Measurements from ENCODE around the gene CLPSL2. TPM values are rescaled to one million over a fixed set of nuclear protein-coding genes. Genes with fewer than 3 reads are reported as not detected.

Gene CLPSL2
- total RNA-seq, 1 donor from 2014 or later: not detected

DNA sequence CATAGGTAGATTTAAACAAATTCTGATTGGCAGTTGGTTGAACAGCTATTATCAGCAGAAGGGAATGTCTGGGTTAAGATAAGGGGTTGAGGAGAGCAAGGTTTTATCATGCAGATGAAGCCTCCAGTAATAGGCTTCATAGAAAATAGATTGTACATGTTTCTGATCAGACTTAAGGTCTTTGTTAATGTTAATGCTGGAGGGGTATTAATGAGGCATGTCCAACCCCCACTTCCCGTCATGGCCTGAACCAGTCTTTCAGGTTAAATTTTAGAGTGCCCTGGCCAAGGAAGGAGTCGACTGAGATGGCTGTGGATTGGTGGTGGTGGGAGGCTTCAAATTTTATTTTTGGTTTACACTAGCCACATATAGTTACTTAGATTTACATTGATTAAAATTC, 7.8 kb downstream of the CLPSL2 start:
- H3K27me3 ChIP-seq: no peaks in the 10 kb centered on the region
- TF ChIP-seq, protein P1, sequence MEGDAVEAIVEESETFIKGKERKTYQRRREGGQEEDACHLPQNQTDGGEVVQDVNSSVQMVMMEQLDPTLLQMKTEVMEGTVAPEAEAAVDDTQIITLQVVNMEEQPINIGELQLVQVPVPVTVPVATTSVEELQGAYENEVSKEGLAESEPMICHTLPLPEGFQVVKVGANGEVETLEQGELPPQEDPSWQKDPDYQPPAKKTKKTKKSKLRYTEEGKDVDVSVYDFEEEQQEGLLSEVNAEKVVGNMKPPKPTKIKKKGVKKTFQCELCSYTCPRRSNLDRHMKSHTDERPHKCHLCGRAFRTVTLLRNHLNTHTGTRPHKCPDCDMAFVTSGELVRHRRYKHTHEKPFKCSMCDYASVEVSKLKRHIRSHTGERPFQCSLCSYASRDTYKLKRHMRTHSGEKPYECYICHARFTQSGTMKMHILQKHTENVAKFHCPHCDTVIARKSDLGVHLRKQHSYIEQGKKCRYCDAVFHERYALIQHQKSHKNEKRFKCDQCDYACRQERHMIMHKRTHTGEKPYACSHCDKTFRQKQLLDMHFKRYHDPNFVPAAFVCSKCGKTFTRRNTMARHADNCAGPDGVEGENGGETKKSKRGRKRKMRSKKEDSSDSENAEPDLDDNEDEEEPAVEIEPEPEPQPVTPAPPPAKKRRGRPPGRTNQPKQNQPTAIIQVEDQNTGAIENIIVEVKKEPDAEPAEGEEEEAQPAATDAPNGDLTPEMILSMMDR (IDR thresholded peaks at IDR 0.05): no peak
- TF ChIP-seq EZH2 (IDR thresholded peaks at IDR 0.05) (no peak), EZH2phosphoT487 (IDR thresholded peaks at IDR 0.05) (no peak)
- Mint-ChIP-seq H3K27me3 (ENCODE audit: insufficient read depth, low read depth) (peaks cover 8% of the 10 kb centered on the region), H3K36me3 (no peaks in the 10 kb centered on the region), H3K27ac (no peak overlapping the region), H3K4me1 (no peaks in the 10 kb centered on the region), H3K9me3 (no peaks in the 10 kb centered on the region), H3K4me3 (no peak overlapping the region)
- H3K79me2 ChIP-seq (ENCODE audit: low read depth): no peaks in the 10 kb centered on the region
- H3K27ac ChIP-seq: no peak overlapping the region
- no peaks in the 10 kb centered on the region for H4K20me1 ChIP-seq (ENCODE audit: low read depth)
- no peaks in the 10 kb centered on the region for H3K4me1 ChIP-seq
- H3K9ac ChIP-seq: no peak overlapping the region
- H3F3A ChIP-seq (ENCODE audit: low read depth): no peaks in the 10 kb centered on the region
- DNase-seq (ENCODE audit: low spot score): no peak
- H3K9me3 ChIP-seq (ENCODE audit: low read depth): no peaks in the 10 kb centered on the region
- no peak overlapping the region for H3K4me2 ChIP-seq
- no peak overlapping the region for H2AFZ ChIP-seq (replicated peaks)
- H3K4me3 ChIP-seq: no peak overlapping the region
- H3K36me3 ChIP-seq: no peaks in the 10 kb centered on the region

DNA sequence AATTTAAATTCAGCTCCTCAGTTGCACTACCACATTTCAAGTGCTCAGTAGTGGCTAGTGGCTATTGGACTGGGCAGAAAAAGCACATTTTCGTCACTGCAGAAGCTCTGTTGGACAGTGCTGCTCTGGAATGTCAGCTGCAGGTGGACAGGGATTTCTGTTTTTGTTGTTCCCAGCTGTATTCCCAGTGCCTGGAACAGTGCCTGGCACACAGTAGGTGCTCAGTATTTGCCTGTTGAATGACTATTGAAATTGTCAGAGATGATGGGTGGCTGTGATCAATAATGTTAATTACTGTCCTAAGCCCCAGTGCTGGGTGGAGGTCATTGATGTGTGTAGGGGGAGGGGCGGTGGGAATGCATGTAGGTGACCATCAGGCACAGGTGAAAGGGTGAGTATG, 9.9 kb downstream of the CLPSL2 start:
- H3K36me3 ChIP-seq: no peaks in the 10 kb centered on the region
- no peaks in the 10 kb centered on the region for H3K36me3 Mint-ChIP-seq
- peaks cover 9% of the 10 kb centered on the region for H3K27me3 Mint-ChIP-seq (ENCODE audit: insufficient read depth, low read depth)
- H3K4me3 Mint-ChIP-seq: no peak overlapping the region
- no peaks in the 10 kb centered on the region for H3K79me2 ChIP-seq (ENCODE audit: low read depth)
- no peak for DNase-seq (ENCODE audit: low spot score)
- H3K27ac Mint-ChIP-seq: no peak overlapping the region
- H3K9me3 Mint-ChIP-seq: no peaks in the 10 kb centered on the region
- no peak overlapping the region for H2AFZ ChIP-seq (replicated peaks)
- H3F3A ChIP-seq (ENCODE audit: low read depth): no peaks in the 10 kb centered on the region
- H3K9me3 ChIP-seq (ENCODE audit: low read depth): no peaks in the 10 kb centered on the region
- TF ChIP-seq EZH2 (IDR thresholded peaks at IDR 0.05): no peak
- TF ChIP-seq EZH2phosphoT487 (IDR thresholded peaks at IDR 0.05): no peak
- TF ChIP-seq, protein P1 (IDR thresholded peaks at IDR 0.05): no peak
- no peak overlapping the region for H3K27ac ChIP-seq
- H3K4me1 Mint-ChIP-seq: no peaks in the 10 kb centered on the region
- H3K4me2 ChIP-seq: no peak overlapping the region
- H3K4me3 ChIP-seq: no peak overlapping the region
- H3K27me3 ChIP-seq: no peaks in the 10 kb centered on the region
- no peaks in the 10 kb centered on the region for H4K20me1 ChIP-seq (ENCODE audit: low read depth)
- no peak overlapping the region for H3K9ac ChIP-seq
- no peaks in the 10 kb centered on the region for H3K4me1 ChIP-seq

DNA sequence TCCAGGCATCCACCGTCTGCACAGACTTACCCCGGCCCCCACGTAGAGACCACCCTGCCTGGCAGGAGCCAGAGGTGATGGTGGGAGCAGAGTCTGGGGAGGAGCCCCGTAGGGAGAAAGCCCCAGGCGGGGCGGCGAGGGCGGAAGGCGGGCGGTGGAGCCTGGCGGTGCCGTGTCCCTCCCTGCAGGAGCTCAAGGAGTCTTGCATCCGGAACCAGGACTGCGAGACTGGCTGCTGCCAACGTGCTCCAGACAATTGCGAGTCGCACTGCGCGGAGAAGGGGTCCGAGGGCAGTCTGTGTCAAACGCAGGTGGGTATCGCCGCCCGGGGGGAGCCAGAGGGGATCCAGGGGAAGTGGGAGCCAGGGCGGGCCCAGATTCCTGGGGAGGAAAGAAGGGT, 10.4 kb downstream of the CLPSL2 start:
- Mint-ChIP-seq H3K9me3 (no peaks in the 10 kb centered on the region), H3K4me1 (no peaks in the 10 kb centered on the region), H3K27me3 (ENCODE audit: insufficient read depth, low read depth) (peaks cover 9% of the 10 kb centered on the region), H3K4me3 (no peak overlapping the region), H3K36me3 (no peaks in the 10 kb centered on the region), H3K27ac (no peak overlapping the region)
- H3K4me3 ChIP-seq: no peak overlapping the region
- no peak overlapping the region for H3K4me2 ChIP-seq
- no peaks in the 10 kb centered on the region for H3F3A ChIP-seq (ENCODE audit: low read depth)
- no peaks in the 10 kb centered on the region for H3K4me1 ChIP-seq
- TF ChIP-seq, protein P1 (IDR thresholded peaks at IDR 0.05): no peak
- TF ChIP-seq EZH2phosphoT487 (IDR thresholded peaks at IDR 0.05): no peak
- TF ChIP-seq EZH2 (IDR thresholded peaks at IDR 0.05): no peak
- H3K27ac ChIP-seq: no peak overlapping the region
- H3K36me3 ChIP-seq: no peaks in the 10 kb centered on the region
- no peaks in the 10 kb centered on the region for H3K27me3 ChIP-seq
- H2AFZ ChIP-seq (replicated peaks): no peak overlapping the region
- no peaks in the 10 kb centered on the region for H3K9me3 ChIP-seq (ENCODE audit: low read depth)
- H4K20me1 ChIP-seq (ENCODE audit: low read depth): no peaks in the 10 kb centered on the region
- no peak for DNase-seq (ENCODE audit: low spot score)
- H3K9ac ChIP-seq: no peak overlapping the region
- H3K79me2 ChIP-seq (ENCODE audit: low read depth): no peaks in the 10 kb centered on the region

All from neural progenitor cell (in vitro differentiated cells).